Activated T-helper 2 cell treated with anti-CD3 and anti-CD28 coated beads, Interferon-gamma antibody, Interleukin-2, Interleukin-4, amounts not matched to agents 10 μg/mL and 5 μg/mL and 100 μg/mL, durations not matched to agents 14 hours and 24 hours and 36 hours (primary cell): ENCODE data around the gene CUX1. TPM values are rescaled to one million over a fixed set of nuclear protein-coding genes. Genes with fewer than 3 reads are reported as not detected.
"Not testable (repeated sequence)": the region's sequence is repeated elsewhere in the genome, so short reads cannot be mapped to it uniquely, and the experiment has no call there.

ENCODE experiments used
- DNase-seq: peaks from one replicate; pipeline ENCODE4 v3.0.0; 2021; ENCODE audit warnings: low spot score
- H3K27ac Mint-ChIP-seq: one replicate; pipeline ENCODE4 v1.8.0; 2021; ENCODE audit warnings: mixed read lengths
- H3K27me3 Mint-ChIP-seq: one replicate; pipeline ENCODE4 v1.8.0; 2021; ENCODE audit warnings: low read depth, mixed read lengths
- H3K36me3 Mint-ChIP-seq: one replicate; pipeline ENCODE4 v1.8.0; 2021; ENCODE audit warnings: low read depth, mixed read lengths
- H3K4me1 Mint-ChIP-seq: one replicate; pipeline ENCODE4 v1.8.0; 2021; ENCODE audit warnings: low read depth, mixed read lengths
- H3K4me3 Mint-ChIP-seq: one replicate; pipeline ENCODE4 v1.8.0; 2021; ENCODE audit warnings: low read depth, mild to moderate bottlenecking, moderate library complexity, mixed read lengths
- H3K9me3 Mint-ChIP-seq: one replicate; pipeline ENCODE4 v1.8.0; 2021; ENCODE audit warnings: mixed read lengths
- intact Hi-C: fragments of 100-400 bp; cut with micrococcal nuclease; formaldehyde crosslinking; loops from one replicate; pipeline ENCODE4 v1.15.1; 2023
- total RNA-seq: library from RNA; stranded (reverse); gene quantifications from 2 replicates; pipeline ENCODE4 v1.2.3, GENCODE V29; 2022

CUX1 gene
- total RNA-seq, 1 donor from 2014 or later = 31.5 TPM

GRCh38 chr7:101867265-101867664 is 49.8 kb downstream of the CUX1 start:
- Mint-ChIP-seq H3K4me3 (no peak overlapping the region), H3K9me3 (no peaks in the 10 kb centered on the region), H3K36me3 (no peaks in the 10 kb centered on the region), H3K4me1 (peaks cover 2% of the 10 kb centered on the region), H3K27ac (no peak overlapping the region), H3K27me3 (no peaks in the 10 kb centered on the region)
- intact Hi-C loops = no loop called here
- no peak for DNase-seq

- H3K4me1 Mint-ChIP-seq, H3K27me3 Mint-ChIP-seq, H3K36me3 Mint-ChIP-seq, H3K9me3 Mint-ChIP-seq, intact Hi-C loops, H3K27ac Mint-ChIP-seq, H3K4me3 Mint-ChIP-seq, DNase-seq: not testable (repeated sequence)
Measured at GRCh38 chr7:101867681-101868080, 50.3 kb downstream of the CUX1 start.

DNA sequence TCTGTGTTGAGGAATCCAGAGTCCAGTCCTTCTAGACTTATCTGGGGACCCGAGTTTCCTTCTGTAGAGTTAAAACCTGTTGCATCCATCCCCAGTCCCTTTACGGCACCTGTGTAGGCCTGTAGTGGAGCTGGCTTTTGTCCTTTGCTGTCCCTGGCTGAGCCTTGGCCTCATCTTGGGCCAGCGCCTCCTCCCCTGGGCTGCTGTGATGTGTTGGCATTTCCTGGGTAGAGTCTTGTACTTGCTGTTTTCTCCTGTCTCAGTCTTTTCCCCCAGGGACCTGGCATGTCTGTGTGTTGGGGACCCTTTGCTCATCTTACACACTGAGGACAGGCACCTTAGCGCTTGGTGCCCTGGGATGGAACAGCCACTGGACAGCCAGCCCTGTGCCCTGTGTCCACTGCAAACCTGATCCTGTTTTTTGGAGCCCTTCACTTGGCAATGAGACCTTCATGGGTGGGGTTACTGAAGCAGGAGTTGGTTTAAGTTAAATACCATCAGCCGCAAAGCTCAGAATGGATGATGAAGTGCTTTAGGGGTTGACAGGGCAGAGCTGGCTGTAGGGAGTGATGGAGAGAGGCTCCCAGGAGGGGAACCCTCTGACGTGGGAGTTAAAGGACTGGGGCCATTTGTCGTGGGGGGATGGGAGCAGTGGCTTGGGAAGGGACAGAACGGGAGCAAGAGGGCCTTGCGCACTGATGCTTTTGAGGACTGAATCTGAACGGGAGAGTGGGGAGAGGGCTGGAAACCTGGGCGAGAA is 50.9 kb downstream of the CUX1 start:
- H3K4me1 Mint-ChIP-seq = peaks cover 2% of the 10 kb centered on the region
- H3K27ac Mint-ChIP-seq = no peak overlapping the region
- no peaks in the 10 kb centered on the region for H3K27me3 Mint-ChIP-seq
- no peaks in the 10 kb centered on the region for H3K36me3 Mint-ChIP-seq
- H3K9me3 Mint-ChIP-seq = no peaks in the 10 kb centered on the region
- DNase-seq = no peak
- intact Hi-C loops = no loop called here
- no peak overlapping the region for H3K4me3 Mint-ChIP-seq

DNA sequence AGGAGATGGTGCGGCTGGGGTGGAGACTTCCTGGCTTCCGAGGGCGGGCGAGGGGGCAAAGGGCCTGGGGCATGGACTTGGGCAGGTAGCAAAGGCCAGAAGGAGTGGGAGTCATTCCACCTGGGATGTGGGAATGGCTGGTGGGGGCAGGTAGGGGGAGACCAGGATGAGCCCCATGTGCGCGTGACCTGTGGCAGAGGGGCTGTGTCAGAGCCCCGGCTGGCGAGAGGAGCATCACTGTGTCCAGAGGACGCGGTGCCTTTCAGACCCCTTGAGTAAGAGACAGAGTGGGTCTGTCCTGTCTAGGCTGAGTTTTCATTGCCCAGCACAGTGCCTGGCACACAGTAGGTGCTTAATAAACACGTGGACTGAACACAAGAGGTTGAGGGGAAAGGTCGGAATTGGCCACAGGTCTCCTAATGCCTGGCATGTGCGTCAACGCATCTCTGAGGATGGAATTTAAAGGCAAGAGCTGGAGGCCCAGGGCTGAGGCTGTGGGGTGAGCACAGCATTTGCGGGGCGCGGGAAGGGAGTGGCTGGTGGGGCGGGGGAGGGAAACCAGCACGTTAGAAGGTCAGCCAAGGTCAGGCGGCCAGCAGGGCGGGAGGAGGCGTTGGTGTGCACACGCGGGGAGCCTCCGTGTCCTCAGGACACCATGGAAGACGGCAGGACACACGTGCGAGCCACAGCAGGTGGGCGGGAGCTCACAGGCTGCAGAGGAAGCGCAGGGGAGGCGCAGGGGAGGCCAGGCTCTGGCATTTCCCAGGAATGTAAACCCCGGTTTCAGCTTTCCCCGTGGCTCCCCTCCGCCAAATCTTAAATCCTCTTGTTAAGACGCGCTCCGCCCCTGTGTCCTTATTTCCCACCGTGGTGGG is 51.8 kb downstream of the CUX1 start:
- DNase-seq = no peak
- H3K9me3 Mint-ChIP-seq = no peaks in the 10 kb centered on the region
- intact Hi-C loops = no loop called here
- H3K4me1 Mint-ChIP-seq = peaks cover 2% of the 10 kb centered on the region
- no peaks in the 10 kb centered on the region for H3K27me3 Mint-ChIP-seq
- H3K36me3 Mint-ChIP-seq = no peaks in the 10 kb centered on the region
- no peak overlapping the region for H3K27ac Mint-ChIP-seq
- no peak overlapping the region for H3K4me3 Mint-ChIP-seq

DNA sequence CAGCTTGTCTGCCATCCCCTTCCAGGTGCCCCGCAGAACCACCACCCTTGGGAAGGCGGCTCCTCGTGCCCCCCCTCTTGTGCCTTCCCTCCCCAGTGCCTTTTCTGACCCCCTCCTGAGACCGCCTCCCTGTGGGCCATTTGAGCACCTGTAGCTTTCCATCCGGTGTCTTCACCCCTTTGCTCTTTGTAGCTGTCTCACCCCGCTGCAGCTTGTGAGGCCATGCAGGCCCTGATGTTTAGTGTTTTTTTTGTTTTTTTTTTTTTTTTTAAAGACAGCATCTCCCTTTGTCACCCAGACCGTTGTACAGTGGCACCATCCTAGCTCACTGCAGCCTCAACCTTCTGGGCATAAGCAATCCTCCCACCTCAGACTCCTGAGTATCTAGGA is 52.5 kb downstream of the CUX1 start:
- H3K4me1 Mint-ChIP-seq = peaks cover 2% of the 10 kb centered on the region
- intact Hi-C loops = no loop called here
- H3K9me3 Mint-ChIP-seq = no peaks in the 10 kb centered on the region
- no peak for DNase-seq
- no peak overlapping the region for H3K27ac Mint-ChIP-seq
- no peaks in the 10 kb centered on the region for H3K36me3 Mint-ChIP-seq
- no peaks in the 10 kb centered on the region for H3K27me3 Mint-ChIP-seq
- H3K4me3 Mint-ChIP-seq = no peak overlapping the region

- peaks cover 2% of the 10 kb centered on the region for H3K4me1 Mint-ChIP-seq
- intact Hi-C loops = no loop called here
- DNase-seq = no peak
- no peaks in the 10 kb centered on the region for H3K36me3 Mint-ChIP-seq
- H3K9me3 Mint-ChIP-seq = no peaks in the 10 kb centered on the region
- no peak overlapping the region for H3K27ac Mint-ChIP-seq
- no peaks in the 10 kb centered on the region for H3K27me3 Mint-ChIP-seq
- no peak overlapping the region for H3K4me3 Mint-ChIP-seq
Measured at GRCh38 chr7:101870361-101871062, 53.1 kb downstream of the CUX1 start.

DNA sequence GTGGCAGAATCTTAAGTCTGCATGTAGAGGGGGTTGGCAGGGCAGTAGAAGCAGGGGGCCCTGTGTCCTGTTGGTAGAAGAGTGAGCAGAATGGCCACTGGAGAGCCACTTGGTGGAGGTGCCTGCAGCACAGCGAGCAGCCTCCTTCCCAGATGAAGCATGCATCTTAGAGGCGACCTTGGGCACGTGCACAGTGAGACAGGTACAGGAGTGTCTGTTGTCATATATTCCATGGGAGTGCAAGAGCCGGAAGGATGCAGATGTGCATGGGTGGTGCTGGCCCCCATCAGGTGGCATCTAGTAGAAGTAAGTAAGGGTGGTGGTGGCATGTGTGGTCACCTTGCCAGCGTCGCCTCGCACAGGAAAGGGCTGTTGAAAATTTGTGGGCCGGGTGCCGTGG is 53.9 kb downstream of the CUX1 start:
- no peak overlapping the region for H3K27ac Mint-ChIP-seq
- H3K36me3 Mint-ChIP-seq = no peaks in the 10 kb centered on the region
- H3K4me3 Mint-ChIP-seq = no peak overlapping the region
- H3K27me3 Mint-ChIP-seq = no peaks in the 10 kb centered on the region
- no peaks in the 10 kb centered on the region for H3K9me3 Mint-ChIP-seq
- no peak for DNase-seq
- peaks cover 2% of the 10 kb centered on the region for H3K4me1 Mint-ChIP-seq
- intact Hi-C loops = no loop called here

GRCh38 chr7:101874028-101874427 is 56.6 kb downstream of the CUX1 start:
- H3K9me3 Mint-ChIP-seq = no peaks in the 10 kb centered on the region
- H3K27ac Mint-ChIP-seq = no peak overlapping the region
- H3K36me3 Mint-ChIP-seq = no peaks in the 10 kb centered on the region
- no peak overlapping the region for H3K4me3 Mint-ChIP-seq
- intact Hi-C loops = no loop called here
- no peaks in the 10 kb centered on the region for H3K27me3 Mint-ChIP-seq
- no peak for DNase-seq
- H3K4me1 Mint-ChIP-seq = peaks cover 2% of the 10 kb centered on the region

DNA sequence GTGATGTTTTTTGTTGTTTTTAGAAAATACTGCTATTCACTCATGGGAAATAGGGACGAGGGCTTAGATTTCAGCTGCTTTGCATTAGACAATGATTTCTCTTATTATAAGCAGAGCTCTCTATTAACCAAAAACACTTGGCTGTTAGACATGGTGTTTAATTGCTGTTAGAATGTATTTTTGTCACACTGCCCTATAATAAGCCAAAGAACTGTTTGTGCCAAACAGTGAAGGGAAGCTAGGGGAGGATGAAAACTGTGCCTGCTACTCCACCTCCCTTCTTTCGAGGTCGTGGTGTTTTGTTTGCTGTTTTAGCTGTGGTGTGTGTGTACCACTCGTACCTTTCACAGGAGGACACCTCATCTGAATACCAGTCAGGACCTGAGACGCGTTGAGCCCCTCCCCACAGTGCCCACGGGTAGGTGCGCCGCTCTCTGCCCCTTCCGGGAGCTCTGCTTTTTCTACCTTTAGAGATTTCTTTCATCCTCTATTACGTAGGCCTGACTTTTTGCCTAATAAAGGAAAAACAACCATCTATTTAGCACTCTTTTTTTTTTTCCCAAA is 57.9 kb downstream of the CUX1 start:
- H3K4me3 Mint-ChIP-seq = no peak overlapping the region
- intact Hi-C loops = no loop called here
- H3K36me3 Mint-ChIP-seq = no peaks in the 10 kb centered on the region
- DNase-seq = no peak
- no peaks in the 10 kb centered on the region for H3K9me3 Mint-ChIP-seq
- no peaks in the 10 kb centered on the region for H3K4me1 Mint-ChIP-seq
- no peaks in the 10 kb centered on the region for H3K27me3 Mint-ChIP-seq
- no peak overlapping the region for H3K27ac Mint-ChIP-seq

DNA sequence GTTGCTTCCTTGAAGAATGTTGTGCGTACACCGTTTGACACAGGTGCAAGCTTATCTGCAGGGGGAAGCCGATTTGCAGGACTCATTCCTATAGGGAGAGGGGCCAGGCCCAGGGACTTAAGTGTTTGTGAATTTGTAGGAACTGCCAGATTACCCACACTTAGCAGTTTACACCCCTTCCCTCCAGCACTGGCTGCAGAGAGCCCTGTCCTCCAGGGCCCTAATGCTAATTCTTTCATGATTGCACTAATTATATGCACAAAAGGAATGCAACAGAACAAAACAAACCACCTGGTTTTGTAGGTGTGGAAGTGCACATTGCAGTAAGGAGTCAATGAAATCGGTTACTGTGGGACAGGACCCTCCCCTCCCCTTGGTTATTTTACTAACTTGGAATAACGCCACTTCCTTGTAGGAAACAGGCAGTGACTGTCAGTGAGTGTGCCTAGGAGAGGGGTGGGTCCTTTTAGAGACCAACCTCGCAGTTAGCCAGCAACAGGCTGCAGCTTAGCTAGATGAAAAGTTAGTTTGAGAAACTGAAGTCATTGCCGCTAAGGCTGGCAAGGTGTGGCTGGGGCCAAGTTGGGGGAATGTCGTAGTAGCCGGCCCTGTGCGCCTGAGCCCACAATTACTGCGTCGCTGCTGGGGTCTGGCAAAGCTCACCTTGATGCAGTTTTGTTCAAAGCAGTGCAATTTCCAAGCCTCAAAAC is 60.6 kb downstream of the CUX1 start:
- no peak overlapping the region for H3K27ac Mint-ChIP-seq
- intact Hi-C loops = no loop called here

DNA sequence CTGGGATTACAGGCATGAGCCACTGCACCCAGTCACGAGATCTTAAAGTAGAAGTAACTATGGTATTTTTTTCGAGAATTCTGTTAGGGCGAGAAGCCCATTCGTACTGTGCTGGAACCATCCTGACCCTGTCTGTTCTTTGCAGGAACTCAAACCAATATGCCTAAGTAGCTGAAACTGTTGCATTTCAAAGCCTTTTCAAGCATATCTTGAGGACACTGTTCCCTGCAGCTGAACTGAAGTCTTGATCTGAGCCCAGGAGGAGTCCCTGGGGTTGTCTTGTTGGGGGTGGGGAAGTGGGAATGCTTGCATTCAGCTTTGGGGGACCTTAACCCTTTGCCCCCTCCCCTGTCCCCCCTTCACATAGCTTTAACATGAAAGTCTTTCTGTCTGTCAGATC is 61.5 kb downstream of the CUX1 start:
- intact Hi-C loops = no loop called here
- H3K27ac Mint-ChIP-seq = no peak overlapping the region
- no peaks in the 10 kb centered on the region for H3K36me3 Mint-ChIP-seq
- no peak overlapping the region for H3K4me3 Mint-ChIP-seq
- no peaks in the 10 kb centered on the region for H3K4me1 Mint-ChIP-seq
- H3K27me3 Mint-ChIP-seq = no peaks in the 10 kb centered on the region
- no peaks in the 10 kb centered on the region for H3K9me3 Mint-ChIP-seq
- DNase-seq = no peak

More for the DNA sequence above, 60.6 kb downstream of the CUX1 start:
- no peak for DNase-seq
- Mint-ChIP-seq H3K4me1 (no peaks in the 10 kb centered on the region), H3K27me3 (no peaks in the 10 kb centered on the region), H3K9me3 (no peaks in the 10 kb centered on the region), H3K4me3 (no peak overlapping the region), H3K36me3 (no peaks in the 10 kb centered on the region)

DNA sequence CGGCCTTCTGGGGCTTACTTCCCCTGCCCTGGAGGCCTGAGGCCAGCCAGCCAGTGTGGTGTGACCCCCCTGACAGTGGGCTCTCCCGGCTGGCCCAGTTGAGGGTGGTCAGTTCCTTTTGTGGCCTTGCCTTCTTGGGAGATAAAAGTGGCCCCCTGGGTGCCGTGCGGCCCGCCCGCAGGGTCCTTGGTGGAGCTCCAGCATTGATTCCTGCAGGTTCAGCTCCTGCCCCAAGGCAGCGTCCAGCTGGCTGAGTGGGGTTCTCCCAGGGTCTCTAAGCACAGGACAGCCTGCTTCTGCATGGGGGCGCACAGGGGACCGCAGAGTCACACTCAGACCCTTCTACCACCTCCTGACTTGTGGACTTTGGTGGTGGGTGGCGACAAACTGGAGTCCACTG is 62.1 kb downstream of the CUX1 start:
- peaks cover 2% of the 10 kb centered on the region for H3K4me1 Mint-ChIP-seq
- intact Hi-C loops = no loop called here
- DNase-seq = no peak
- no peaks in the 10 kb centered on the region for H3K9me3 Mint-ChIP-seq
- H3K27ac Mint-ChIP-seq = no peak overlapping the region
- no peaks in the 10 kb centered on the region for H3K27me3 Mint-ChIP-seq
- no peaks in the 10 kb centered on the region for H3K36me3 Mint-ChIP-seq
- no peak overlapping the region for H3K4me3 Mint-ChIP-seq
